Heart right ventricle (tissue), 16 donors: Measurements from ENCODE around the gene SEPTIN10. TPM values are rescaled to one million over a fixed set of nuclear protein-coding genes. Genes with fewer than 3 reads are reported as not detected.

ENCODE experiments used
- ATAC-seq, 8 donors: fragments of 200-7000 bp; cut with Tn5 transposase; one replicate each; pipeline ENCODE4 v1.9.1; 2020; ENCODE audit warnings: mild to moderate bottlenecking in 8 of 8, moderate library complexity in 8 of 8, moderate number of reproducible peaks in 1 of 8
- DNase-seq, 2 donors: peaks; one replicate each; pipeline ENCODE4 v3.0.0-alpha.2; 2020
- H3K27ac ChIP-seq, 10 donors: fragments of 200-600 bp; sonication (generic) in 2 of 10; one replicate each; pipeline versions ENCODE4 v1.5.0 to v1.8.0; 2020 to 2022; ENCODE audit warnings: mild to moderate bottlenecking in 3 of 10
- H3K27me3 ChIP-seq, 7 donors: fragments of 200-600 bp; one replicate each; pipeline ENCODE4 v1.8.0; 2021 to 2022; ENCODE audit warnings: mild to moderate bottlenecking in 2 of 7
- H3K36me3 ChIP-seq, 9 donors: fragments of 200-600 bp; sonication (generic) in 1 of 9; one replicate each; pipeline versions ENCODE4 v1.5.0 to v1.8.0; 2020 to 2022; ENCODE audit warnings: mild to moderate bottlenecking in 2 of 9
- H3K4me1 ChIP-seq, 9 donors: fragments of 200-600 bp; sonication (generic) in 1 of 9; one replicate each; pipeline versions ENCODE4 v1.5.0 to v1.8.0; 2020 to 2022; ENCODE audit warnings: mild to moderate bottlenecking in 4 of 9
- H3K4me3 ChIP-seq, 10 donors: fragments of 200-600 bp; sonication (generic) in 2 of 10; one replicate each; pipeline versions ENCODE4 v1.5.0 to v1.8.0; 2020 to 2022; ENCODE audit warnings: mild to moderate bottlenecking in 7 of 10, moderate library complexity in 2 of 10
- H3K9me3 ChIP-seq, 11 donors: fragments of 200-600 bp in 10 of 11; sonication (generic) in 2 of 11; one replicate each; pipeline versions ENCODE4 v1.5.0 to v1.8.0; 2013 to 2022; ENCODE audit warnings: mild to moderate bottlenecking in 2 of 11, control low read depth in 1 of 11, moderate library complexity in 1 of 11
- CTCF ChIP-seq, 9 donors: fragments of 200-600 bp; sonication (generic) in 2 of 9; IDR thresholded peaks; one replicate each; pipeline versions ENCODE4 v1.5.0 to v1.8.0; 2021 to 2022; ENCODE audit warnings: antibody characterized with exemption in 9 of 9, mild to moderate bottlenecking in 5 of 9, moderate library complexity in 1 of 9
- WGBS, 2 donors: extraction: QIAGEN DNeasy Blood & Tissue Kit; methylation state at CpG; one replicate each; pipeline ENCODE4 v1.1.7; 2013; ENCODE audit warnings: inconsistent platforms in 1 of 2; 5-methylcytosine and 5-hydroxymethylcytosine counted together
- intact Hi-C, 10 donors: fragments of 100-400 bp; cut with DNase I; formaldehyde crosslinking; loops; one replicate each; pipeline versions ENCODE4 v1.11.1 to v1.14.2; 2022
- polyA plus RNA-seq, 2 donors: library from polyadenylated mRNA; stranded (reverse); fragments of 200-250 nt; gene quantifications; one replicate each; pipeline ENCODE4 v1.2.3, GENCODE V29; 2013
- total RNA-seq, 10 donors: library from RNA; stranded (reverse); fragmentation: NEBNext Ultra II Directional in 3 of 10; extraction: Animal tissue kit (Norgen Biotek cat#: 25700) in 3 of 10; gene quantifications; one replicate each; pipeline versions ENCODE4 v1.2.1 to v1.2.4, GENCODE V29; 2021 to 2023
- donor health status: Arrhythmogenic right ventricular cardiomyopathy.
- donor health status: ischemic (EF 13 %, LVEDD 7.1; RV severe dilation, severe dysfunction).
- donor health status: healthy with polysubstance abuse.
- donor health status: DM: no; HTN: yes; CAD: no.
- donor health status: DM: no; HTN: no; CAD: no.
- donor health status: ischemic (EF 25% LVEDD 6.9; RV normal size, moderate dysfunction).
- donor health status: ischemic (EF 25% LVEDD 5.7; RV mildly dilated, moderate dysfunction).
- donor health status: healthy.
- donor health status: DM: yes; HTN: yes; CAD: no.
- donor health status: Ischemic cardiomyopathy.
- donor health status: ischemic (EF 35%, LVEDD 5.7; RV mildly dilated, moderate dysfunction).
- donor health status: nonischemic (EF 11% LVEDD 7.7; RV severe dilation, severe dysfunction).
- donor health status: DM: yes; HTN: yes; CAD: no.
- donor health status: PGD.
- donor health status: ischemic (EF 29% LVEDD 5.4; RV normal size, mild dysfunction).
- donor health status: nonischemic (EF 23%, LVEDD 6.1; RV moderate dilation, normal function).

Gene SEPTIN10
- total and polyA plus RNA-seq, 12 donors: 20.9 to 61.0 (median 50.1) TPM

- ATAC-seq: no peak
- TF ChIP-seq CTCF (IDR thresholded peaks at IDR 0.05): no peak
- Histone ChIP-seq H3K4me3 (peak overlapping the region in 7 of 10 donors; percentile 75 to 81 (median 77)), H3K4me1 (peaks cover 0 to 40% (median 31%) of the 10 kb centered on the region in 9 donors), H3K9me3 (no peaks in the 10 kb centered on the region), H3K36me3 (no peaks in the 10 kb centered on the region), H3K27ac (no peak overlapping the region), H3K27me3 (peaks cover 0 to 72% (median 0%) of the 10 kb centered on the region in 7 donors)
- WGBS, 2 donors: 76 to 82% methylated on average over 24 of the region's 24 CpGs
- no peak for DNase-seq
- intact Hi-C loops: loop anchor here in 3 of 10 donors (5.0 to 10.0 kb wide), 3 partner anchors 49 to 79 kb away; no protein-coding TSS in a partner anchor
Measured at GRCh38 chr2:109615637-109616144, 1.9 kb upstream of the SEPTIN10 start.

GRCh38 chr2:109614715-109615636, 1.2 kb upstream of the SEPTIN10 start:
- ATAC-seq: no peak
- peak overlapping the region; percentile 47 to 93 (median 77) for H3K4me3 ChIP-seq
- intact Hi-C loops: loop anchor here in 5 of 10 donors (5.0 to 10.0 kb wide), 6 partner anchors 50 to 80 kb away; no protein-coding TSS in a partner anchor
- peaks cover 0 to 41% (median 31%) of the 10 kb centered on the region in 9 donors for H3K4me1 ChIP-seq
- H3K36me3 ChIP-seq: no peaks in the 10 kb centered on the region
- 10 to 15% methylated on average over 83 to 90 of the region's 90 CpGs for WGBS, 2 donors
- H3K27ac ChIP-seq: peak overlapping the region in 9 of 10 donors; percentile 95 to 99 (median 99)
- H3K27me3 ChIP-seq: peaks cover 0 to 79% (median 0%) of the 10 kb centered on the region in 7 donors
- no peaks in the 10 kb centered on the region for H3K9me3 ChIP-seq
- no peak for TF ChIP-seq CTCF (IDR thresholded peaks at IDR 0.05)
- peak; percentile 12 to 24 for DNase-seq

GRCh38 chr2:109613081-109613921, 465 bp downstream of the SEPTIN10 start:
- intact Hi-C loops: loop anchor here in 4 of 10 donors (2.0 to 10.0 kb wide), 6 partner anchors 48 to 82 kb away; no protein-coding TSS in a partner anchor
- DNase-seq: peak; percentile 73 to 76
- WGBS, 2 donors: 1% methylated on average over 58 to 82 of the region's 82 CpGs

More at GRCh38 chr2:109613081-109613921, 465 bp downstream of the SEPTIN10 start:
- H3K9me3 ChIP-seq: no peaks in the 10 kb centered on the region
- H3K27me3 ChIP-seq: peaks cover 0 to 75% (median 0%) of the 10 kb centered on the region in 7 donors
- peak overlapping the region; percentile 95 to 99 (median 99) for H3K27ac ChIP-seq
- TF ChIP-seq CTCF (IDR thresholded peaks at IDR 0.05): no peak
- H3K36me3 ChIP-seq: no peaks in the 10 kb centered on the region
- peaks cover 0 to 58% (median 33%) of the 10 kb centered on the region in 9 donors for H3K4me1 ChIP-seq
- H3K4me3 ChIP-seq: peak overlapping the region; percentile 53 to 93 (median 77)
- peak; percentile 27 to 64 (median 48) for ATAC-seq
